ENCODE results near the gene SNX17. TPM values are rescaled to one million over a fixed set of nuclear protein-coding genes. Genes with fewer than 3 reads are reported as not detected.
A peak's percentile ranks its signal among the peaks of the same experiment; 100 is the strongest.

Gene SNX17
- total RNA-seq (2021) (60.6 and 73.7 TPM in 2 replicates), Bru-seq, nascent RNA (percentile 66 among the genes with signal in this experiment), BruChase-seq, experiment 1, labeled RNA remaining after a 2-hour chase (percentile 74 among the genes with signal in this experiment), BruChase-seq, experiment 2, labeled RNA remaining after a 6-hour chase (percentile 85 among the genes with signal in this experiment)
- long read RNA-seq, transcript SNX17-201 (15 exons, 2,044 nt) = major isoform, 229 of 268 reads
- long read RNA-seq, partial matches to known transcripts = 17 of 268 reads
- long read RNA-seq, other reads (novel, unspliced or antisense) = 22 of 268 reads

GRCh38 chr2:27370026-27370815 lies at the start of gene SNX17, which contains the start of gene EIF2B4:
Gene SNX17 (plus strand): TSS chr2:27370616. CDS start chr2:27370744, 128 bp downstream.
Gene EIF2B4 (minus strand): TSS chr2:27370338. CDS start chr2:27370314, 24 bp downstream.
- DNase-seq = peak; percentile 97 to 99
- Histone ChIP-seq H3K27ac (peak within 1 kb of the TSS; percentile 22; the same call in 1 of the 2 replicates), H3K9me2 (ENCODE audit: insufficient read depth) (no peaks in the 10 kb centered on the region), H3F3A (ENCODE audit: insufficient read depth, low read depth) (peaks cover 27% of the 10 kb centered on the region), H3K4me2 (peak within 1 kb of the TSS; percentile 94), H4K20me1 (ENCODE audit: insufficient read depth) (peaks cover 5% of the 10 kb centered on the region), H2AFZ (peak within 1 kb of the TSS; percentile 100), H3K36me3 (ENCODE audit: low read depth) (peaks cover 35% of the 10 kb centered on the region), H3K27me3 (ENCODE audit: insufficient read depth, low read depth) (no peaks in the 10 kb centered on the region), H3K4me1 (replicated peaks; ENCODE audit: insufficient read depth) (peaks cover 27% of the 10 kb centered on the region), H3K79me2 (ENCODE audit: low read depth) (peaks cover 45% of the 10 kb centered on the region), H3K9me3 (ENCODE audit: insufficient read depth, low read depth) (no peaks in the 10 kb centered on the region), H3K4me3 (peak within 1 kb of the TSS; percentile 94)
- TF ChIP-seq CTCF (conservative IDR thresholded peaks at IDR 0.05) (peak; percentile 79), EZH2 (IDR thresholded peaks at IDR 0.05; ENCODE audit: low read depth) (no peak)
- ChIA-PET CTCF (interaction anchor here (0.5 to 1.2 kb wide), 4 partner anchors 10 to 108 kb away, joined by 3 to 7 read pairs (median 5); partner anchors contain the start of genes GTF3C2 and ZNF513), POLR2A (ENCODE audit: unreplicated experiment) (interaction anchor here (0.5 to 0.7 kb wide), 3 partner anchors 9 to 47 kb away, joined by 3 read pairs; partner anchors contain the start of gene GTF3C2)
- no TSS peak for BruUV-seq (replicated peaks)
- intact Hi-C loops (cut with micrococcal nuclease; ENCODE audit: unreplicated experiment) = loop anchor here (1.0 to 5.0 kb wide), 4 partner anchors 14 to 273 kb away; partner anchors contain the start of genes GTF3C2 and NRBP1

GRCh38 chr2:27320958-27321543 lies 49.4 kb upstream of the SNX17 start:
- CTCF ChIA-PET = no interaction called here
- Histone ChIP-seq H3K27me3 (ENCODE audit: insufficient read depth, low read depth) (no peaks in the 10 kb centered on the region), H3F3A (ENCODE audit: insufficient read depth, low read depth) (peaks cover 45% of the 10 kb centered on the region; the same call in 1 of the 2 replicates), H3K9me2 (ENCODE audit: insufficient read depth) (no peaks in the 10 kb centered on the region), H3K79me2 (ENCODE audit: low read depth) (peaks cover 23% of the 10 kb centered on the region), H3K4me2 (peak overlapping the region; percentile 99), H3K9me3 (ENCODE audit: insufficient read depth, low read depth) (no peaks in the 10 kb centered on the region), H2AFZ (no peak overlapping the region), H3K36me3 (ENCODE audit: low read depth) (no peaks in the 10 kb centered on the region), H3K27ac (peak overlapping the region; percentile 69), H4K20me1 (ENCODE audit: insufficient read depth) (no peaks in the 10 kb centered on the region), H3K4me1 (replicated peaks; ENCODE audit: insufficient read depth) (peaks cover 28% of the 10 kb centered on the region), H3K4me3 (peak overlapping the region; percentile 82; the same call in 1 of the 2 replicates)
- no TSS peak for BruUV-seq (replicated peaks)
- intact Hi-C loops (cut with micrococcal nuclease; ENCODE audit: unreplicated experiment) = loop anchor here (1.0 to 10.0 kb wide), 5 partner anchors 28 to 306 kb away; partner anchors contain the start of genes ATRAID, CAD, CCDC121 and EIF2B4
- peak; percentile 94 to 98 for DNase-seq
- POLR2A ChIA-PET (ENCODE audit: unreplicated experiment) = no interaction called here
- peak; percentile 67 for TF ChIP-seq CTCF (conservative IDR thresholded peaks at IDR 0.05)
- no peak for TF ChIP-seq EZH2 (IDR thresholded peaks at IDR 0.05; ENCODE audit: low read depth)
